HEK293 (cell line): Measurements from ENCODE around the gene HOXC11.

ENCODE experiments used
- CTCF ChIA-PET: fragments of 350-600 bp; formaldehyde crosslinking; extraction: SDS; loops from one replicate; lab custom pipeline; 2021; ENCODE audit warnings: antibody characterized with exemption; lab: Yijun Ruan, JAX
- POLR2A ChIA-PET: fragments of 300-600 bp; formaldehyde crosslinking; extraction: SDS; loops from one replicate; lab custom pipeline; 2020; ENCODE audit warnings: antibody characterized with exemption, inconsistent platforms; lab: Yijun Ruan, JAX
- H3K27ac ChIP-seq: fragments of 200-500 bp; sonication (Bioruptor generic); 2 replicates; pipeline ENCODE4 v1.5.1; 2014; ENCODE audit warnings: low read depth, low read length, control low read depth, inconsistent platforms; ENCODE audit errors: extremely low read depth
- H3K36me3 ChIP-seq, 2 experiments: fragments of 200-500 bp in 1 of 2; sonication (Bioruptor generic) in 1 of 2; 1 replicate in 1 of 2; 2 replicates in 1 of 2; pipeline ENCODE4 v1.5.1; 2014 to 2017; ENCODE audit warnings: inconsistent platforms in 2 of 2, low read length in 2 of 2; ENCODE audit not compliant: control insufficient read depth in 2 of 2, insufficient read depth in 1 of 2
- H3K4me1 ChIP-seq: fragments of 200-500 bp; sonication (Bioruptor generic); 2 replicates; pipeline ENCODE4 v1.5.1; 2014; ENCODE audit warnings: mild to moderate bottlenecking, low read length, inconsistent platforms; ENCODE audit not compliant: control insufficient read depth, insufficient read depth
- H3K4me3 ChIP-seq: 2 replicates; pipeline ENCODE4 v1.5.1; 2011; ENCODE audit warnings: low read depth, mild to moderate bottlenecking, control low read depth, low read length, moderate library complexity
- H3K9me3 ChIP-seq: fragments of 200-500 bp; sonication (Bioruptor generic); 2 replicates; pipeline ENCODE4 v1.5.1; 2014; ENCODE audit warnings: low read depth, low read length, inconsistent platforms; ENCODE audit not compliant: control insufficient read depth, insufficient read depth
- CTCF ChIP-seq: fragments of 450-650 bp; formaldehyde crosslinking; IDR thresholded peaks from 2 replicates; pipeline ENCODE4 v1.5.1; 2016; ENCODE audit warnings: missing biosample characterization, missing genetic modification characterization
- GLI4 ChIP-seq: fragments of 450-650 bp; formaldehyde crosslinking; IDR thresholded peaks from 2 replicates; pipeline ENCODE4 v1.5.1; 2016; ENCODE audit warnings: missing biosample characterization, missing genetic modification characterization
- MZF1 ChIP-seq: fragments of 450-650 bp; formaldehyde crosslinking; IDR thresholded peaks from 2 replicates; pipeline ENCODE4 v1.5.1; 2017; ENCODE audit warnings: missing biosample characterization, missing genetic modification characterization, borderline replicate concordance
- PRDM1 ChIP-seq: fragments of 450-650 bp; formaldehyde crosslinking; IDR thresholded peaks from 2 replicates; pipeline ENCODE4; 2016; ENCODE audit warnings: missing biosample characterization, missing genetic modification characterization
- SP2 ChIP-seq: fragments of 450-650 bp; formaldehyde crosslinking; IDR thresholded peaks from 2 replicates; pipeline ENCODE4 v1.5.1; 2016; ENCODE audit warnings: missing biosample characterization, missing genetic modification characterization
- TCF7L2 ChIP-seq: IDR thresholded peaks from 2 replicates; pipeline ENCODE4 v1.6.1; 2011; ENCODE audit warnings: low read depth, mild to moderate bottlenecking, inconsistent platforms, low read length, moderate library complexity, borderline replicate concordance
- TRIM28 ChIP-seq: IDR thresholded peaks from 2 replicates; pipeline ENCODE4 v1.6.1; 2011; ENCODE audit warnings: low read length, control low read depth, borderline replicate concordance
- ZBTB11 ChIP-seq: fragments of 450-650 bp; formaldehyde crosslinking; conservative IDR thresholded peaks from 2 replicates; pipeline ENCODE4 v1.5.1; 2016; ENCODE audit warnings: low read depth, missing biosample characterization, missing genetic modification characterization
- ZBTB26 ChIP-seq: fragments of 450-650 bp; formaldehyde crosslinking; optimal IDR thresholded peaks from 2 replicates; pipeline ENCODE3; 2016; ENCODE audit warnings: missing biosample characterization, mild to moderate bottlenecking, missing genetic modification characterization
- ZBTB48 ChIP-seq: fragments of 450-650 bp; formaldehyde crosslinking; IDR thresholded peaks from 2 replicates; pipeline ENCODE4 v1.5.1; 2016; ENCODE audit warnings: missing biosample characterization, missing genetic modification characterization
- ZBTB8A ChIP-seq: fragments of 450-650 bp; formaldehyde crosslinking; IDR thresholded peaks from 2 replicates; pipeline ENCODE4 v1.5.1; 2016; ENCODE audit warnings: missing biosample characterization, missing genetic modification characterization
- ZNF248 ChIP-seq: fragments of 450-650 bp; formaldehyde crosslinking; IDR thresholded peaks from 2 replicates; pipeline ENCODE4 v1.5.1; 2017; ENCODE audit warnings: missing biosample characterization, missing genetic modification characterization
- ZNF335 ChIP-seq: fragments of 450-650 bp; formaldehyde crosslinking; conservative IDR thresholded peaks from 2 replicates; pipeline ENCODE4 v1.5.1; 2016; ENCODE audit warnings: missing biosample characterization, missing genetic modification characterization
- ZNF394 ChIP-seq: fragments of 450-650 bp; formaldehyde crosslinking; IDR thresholded peaks from 2 replicates; pipeline ENCODE4 v1.5.1; 2016; ENCODE audit warnings: missing biosample characterization, missing genetic modification characterization, mild to moderate bottlenecking, moderate library complexity, borderline replicate concordance
- ZNF580 ChIP-seq: fragments of 450-650 bp; formaldehyde crosslinking; IDR thresholded peaks from 2 replicates; pipeline ENCODE4 v1.5.1; 2016; ENCODE audit warnings: missing biosample characterization, missing genetic modification characterization
- ZNF600 ChIP-seq: fragments of 450-650 bp; formaldehyde crosslinking; IDR thresholded peaks from 2 replicates; pipeline ENCODE4 v1.5.1; 2016; ENCODE audit warnings: missing biosample characterization, missing genetic modification characterization
- ZNF692 ChIP-seq: fragments of 450-650 bp; formaldehyde crosslinking; IDR thresholded peaks from 2 replicates; pipeline ENCODE4 v1.5.1; 2016; ENCODE audit warnings: missing biosample characterization, missing genetic modification characterization
- ZSCAN5A ChIP-seq: fragments of 450-650 bp; formaldehyde crosslinking; IDR thresholded peaks from 2 replicates; pipeline ENCODE4 v1.5.1; 2016; ENCODE audit warnings: missing biosample characterization, missing genetic modification characterization

HOXC11 gene

GRCh38 chr12:53951577-53952334, 21.2 kb upstream of the HOXC11 start (continued):
- no peak for TF ChIP-seq ZSCAN5A (tag by site-specific recombination)
- TF ChIP-seq ZBTB11 (tag by site-specific recombination), result no peak

GRCh38 chr12:53952335-53952694, 20.6 kb upstream of the HOXC11 start:
- Histone ChIP-seq H3K4me1 (peaks cover 5% of the 10 kb centered on the region; the same call in 1 of the 2 replicates), H3K27ac (no peak overlapping the region), H3K4me3 (no peak overlapping the region), H3K9me3 (no peaks in the 10 kb centered on the region), H3K36me3 (no peaks in the 10 kb centered on the region)
- CTCF ChIA-PET, result interaction anchor here (0.6 to 1.7 kb wide), 8 partner anchors 11 to 262 kb away, joined by 3 to 5 read pairs (median 3); no protein-coding TSS in a partner anchor
- POLR2A ChIA-PET, result interaction anchor here (1.2 kb wide), 1 partner anchor 14 kb away, joined by 9 read pairs; the partner anchor contains the start of gene HOXC13
- TF ChIP-seq CTCF (no peak), ZNF394 (no peak), ZNF248 (tag by site-specific recombination) (no peak), GLI4 (tag by site-specific recombination) (no peak), MZF1 (no peak), TRIM28 (no peak), TCF7L2 (no peak)

- ChIA-PET CTCF (interaction anchor here (0.5 to 1.7 kb wide), 11 partner anchors 12 to 1737 kb away, joined by 3 to 5 read pairs (median 3); partner anchors contain the start of gene HOXC6), POLR2A (interaction anchor here (1.2 kb wide), 2 partner anchors 13 to 15 kb away, joined by 4 to 9 read pairs; partner anchors contain the start of gene HOXC13)
- Histone ChIP-seq H3K4me3 (no peak overlapping the region), H3K4me1 (peaks cover 5% of the 10 kb centered on the region; the same call in 1 of the 2 replicates), H3K9me3 (no peaks in the 10 kb centered on the region), H3K36me3 (no peaks in the 10 kb centered on the region), H3K27ac (no peak overlapping the region)
- TF ChIP-seq ZNF335 (tag by site-specific recombination), result peak; percentile 40
- TF ChIP-seq ZNF600 (tag by site-specific recombination), result peak; percentile 62
- TF ChIP-seq ZBTB8A (tag by site-specific recombination), result peak; percentile 37; the same call in 1 of the 2 replicates
- no peak for TF ChIP-seq ZNF692 (tag by site-specific recombination)
- peak; percentile 54; the same call in 1 of the 2 replicates for TF ChIP-seq SP2 (tag by site-specific recombination)
- peak; percentile 93 for TF ChIP-seq PRDM1 (tag by site-specific recombination)
- no peak for TF ChIP-seq ZNF580
- peak; percentile 17 for TF ChIP-seq ZBTB26
- peak; percentile 71 for TF ChIP-seq ZBTB48 (tag by site-specific recombination)
These were observed 19.8 kb upstream of the HOXC11 start for GRCh38 chr12:53952871-53953734.
